Trophoblast cell (in vitro differentiated cells and primary cell): ENCODE results near the gene MDGA2.
A peak's percentile ranks its signal among the peaks of the same experiment; 100 is the strongest.

Source experiments
- DNase-seq, 2 donors: peaks; one replicate each; pipeline ENCODE4 v3.0.0-alpha.2; 2016
- H2AFZ ChIP-seq: 2 replicates; pipeline ENCODE4 v1.6.1; 2013; ENCODE audit warnings: low read length, moderate library complexity, mild to moderate bottlenecking; ENCODE audit not compliant: insufficient read depth, poor library complexity
- H2AK5ac ChIP-seq: 2 replicates; pipeline ENCODE4 v1.6.1; 2013; ENCODE audit warnings: mild to moderate bottlenecking, low read length
- H2BK120ac ChIP-seq: 2 replicates; pipeline ENCODE4 v1.6.1; 2013; ENCODE audit warnings: low read length, mild to moderate bottlenecking, moderate library complexity; ENCODE audit not compliant: insufficient read depth, poor library complexity
- H2BK12ac ChIP-seq: 2 replicates; pipeline ENCODE4 v1.6.1; 2013; ENCODE audit warnings: mild to moderate bottlenecking, low read length, moderate library complexity
- H2BK5ac ChIP-seq: 2 replicates; pipeline ENCODE4 v1.6.1; 2013; ENCODE audit warnings: low read length, low read depth, moderate library complexity, mild to moderate bottlenecking; ENCODE audit not compliant: poor library complexity
- H3K14ac ChIP-seq: 2 replicates; pipeline ENCODE4 v1.6.1; 2013; ENCODE audit warnings: mild to moderate bottlenecking, low read length
- H3K18ac ChIP-seq: 2 replicates; pipeline ENCODE4 v1.6.1; 2013; ENCODE audit warnings: mild to moderate bottlenecking, low read length
- H3K23ac ChIP-seq: 2 replicates; pipeline ENCODE4 v1.6.1; 2013; ENCODE audit warnings: low read length
- H3K27ac ChIP-seq: 2 replicates; pipeline ENCODE4 v1.5.1; 2013; ENCODE audit warnings: low read depth, mild to moderate bottlenecking, inconsistent platforms, low read length, moderate library complexity
- H3K27me3 ChIP-seq: 2 replicates; pipeline ENCODE4 v1.6.1; 2013; ENCODE audit warnings: inconsistent platforms, mild to moderate bottlenecking, low read length, moderate library complexity; ENCODE audit not compliant: insufficient read depth
- H3K36me3 ChIP-seq, 2 experiments: 1 replicate in 1 of 2; 2 replicates in 1 of 2; pipeline ENCODE4 v1.6.1; 2013; ENCODE audit warnings: low read length in 2 of 2, mild to moderate bottlenecking in 2 of 2, moderate library complexity in 1 of 2; ENCODE audit not compliant: insufficient read depth in 2 of 2, control insufficient read depth in 1 of 2
- H3K4ac ChIP-seq: 2 replicates; pipeline ENCODE4 v1.6.1; 2013; ENCODE audit warnings: low read depth, mild to moderate bottlenecking, low read length, moderate library complexity
- H3K4me1 ChIP-seq, 2 experiments: 1 replicate in 1 of 2; 2 replicates in 1 of 2; pipeline ENCODE4 v1.6.1; 2013; ENCODE audit warnings: low read length in 2 of 2, mild to moderate bottlenecking in 2 of 2, moderate library complexity in 1 of 2; ENCODE audit not compliant: insufficient read depth in 2 of 2, control insufficient read depth in 1 of 2
- H3K4me2 ChIP-seq: 2 replicates; pipeline ENCODE4 v1.6.1; 2013; ENCODE audit warnings: inconsistent platforms, mild to moderate bottlenecking, low read length, moderate library complexity
- H3K4me3 ChIP-seq: 2 replicates; pipeline ENCODE4 v1.5.1; 2013; ENCODE audit warnings: mild to moderate bottlenecking, low read depth, low read length, inconsistent platforms
- H3K79me1 ChIP-seq: one replicate; pipeline ENCODE4 v1.6.1; 2013; ENCODE audit warnings: low read length
- H3K79me2 ChIP-seq: 2 replicates; pipeline ENCODE4 v1.6.1; 2013; ENCODE audit warnings: low read length, mild to moderate bottlenecking; ENCODE audit not compliant: control insufficient read depth, insufficient read depth, poor library complexity
- H3K9ac ChIP-seq: 2 replicates; pipeline ENCODE4 v1.6.1; 2013; ENCODE audit warnings: mild to moderate bottlenecking, low read length
- H3K9me3 ChIP-seq: 2 replicates; pipeline ENCODE4 v1.6.1; 2013; ENCODE audit warnings: low read depth, mild to moderate bottlenecking, control low read depth, inconsistent platforms, low read length; ENCODE audit not compliant: insufficient read depth
- H4K12ac ChIP-seq: 2 replicates; pipeline ENCODE4 v1.6.1; 2013; ENCODE audit warnings: low read depth, mild to moderate bottlenecking, low read length, moderate library complexity
- H4K8ac ChIP-seq: 2 replicates; pipeline ENCODE4 v1.6.1; 2013; ENCODE audit warnings: low read depth, mild to moderate bottlenecking, low read length, moderate library complexity
- H4K91ac ChIP-seq: one replicate; pipeline ENCODE4 v1.6.1; 2013; ENCODE audit warnings: low read depth, mild to moderate bottlenecking, low read length, moderate library complexity
- WGBS: extraction: QIAGEN DNeasy Blood & Tissue Kit; methylation state at CpG from one replicate; pipeline ENCODE4 v1.1.7; 2013; ENCODE audit warnings: missing lambda C conversion rate; ENCODE audit not compliant: insufficient read length, insufficient coverage; ENCODE audit errors: extremely low coverage; 5-methylcytosine and 5-hydroxymethylcytosine counted together

The MDGA2 gene

GRCh38 chr14:47678157-47678556, 2.8 kb upstream of the MDGA2 start:
- H3K14ac ChIP-seq = no peak overlapping the region
- no peaks in the 10 kb centered on the region for H3K36me3 ChIP-seq
- no peak overlapping the region for H4K12ac ChIP-seq
- no peak overlapping the region for H3K27ac ChIP-seq
- H2BK120ac ChIP-seq = no peak overlapping the region
- no peaks in the 10 kb centered on the region for H3K9me3 ChIP-seq
- H4K91ac ChIP-seq = no peak overlapping the region
- no peak overlapping the region for H2AFZ ChIP-seq
- H3K27me3 ChIP-seq = peaks cover 40% of the 10 kb centered on the region
- H2AK5ac ChIP-seq = no peak overlapping the region
- no peak overlapping the region for H3K23ac ChIP-seq
- no peak overlapping the region for H3K9ac ChIP-seq
- no peak overlapping the region for H3K4me3 ChIP-seq
- H4K8ac ChIP-seq = no peak overlapping the region
- no peaks in the 10 kb centered on the region for H3K79me2 ChIP-seq
- H2BK12ac ChIP-seq = no peak overlapping the region
- H3K4ac ChIP-seq = no peak overlapping the region
- no peak overlapping the region for H2BK5ac ChIP-seq
- H3K4me1 ChIP-seq = peaks cover 15 to 16% of the 10 kb centered on the region in 2 experiments
- no peak for DNase-seq
- H3K18ac ChIP-seq = no peak overlapping the region
- no peaks in the 10 kb centered on the region for H3K79me1 ChIP-seq
- H3K4me2 ChIP-seq = no peak overlapping the region
- WGBS = no CpG with 5 or more reads among the region's 2 CpGs

GRCh38 chr14:47676315-47676617, 861 bp upstream of the MDGA2 start:
- Histone ChIP-seq H3K27ac (no peak overlapping the region), H2BK5ac (no peak overlapping the region), H3K9me3 (no peaks in the 10 kb centered on the region), H3K36me3 (no peaks in the 10 kb centered on the region), H4K12ac (no peak overlapping the region), H3K4me1 (peaks cover 15 to 16% of the 10 kb centered on the region in 2 experiments), H2BK120ac (no peak overlapping the region), H3K9ac (no peak overlapping the region), H2AFZ (no peak overlapping the region), H3K79me1 (no peaks in the 10 kb centered on the region), H3K79me2 (no peaks in the 10 kb centered on the region), H2AK5ac (no peak overlapping the region), H3K18ac (no peak overlapping the region), H3K4me2 (peak overlapping the region; percentile 98), H3K23ac (no peak overlapping the region), H2BK12ac (no peak overlapping the region), H4K91ac (no peak overlapping the region), H3K4ac (no peak overlapping the region), H4K8ac (no peak overlapping the region), H3K27me3 (peaks cover 46% of the 10 kb centered on the region), H3K4me3 (no peak overlapping the region), H3K14ac (no peak overlapping the region)
- WGBS = no CpG with 5 or more reads among the region's 15 CpGs
- DNase-seq = no peak

DNA sequence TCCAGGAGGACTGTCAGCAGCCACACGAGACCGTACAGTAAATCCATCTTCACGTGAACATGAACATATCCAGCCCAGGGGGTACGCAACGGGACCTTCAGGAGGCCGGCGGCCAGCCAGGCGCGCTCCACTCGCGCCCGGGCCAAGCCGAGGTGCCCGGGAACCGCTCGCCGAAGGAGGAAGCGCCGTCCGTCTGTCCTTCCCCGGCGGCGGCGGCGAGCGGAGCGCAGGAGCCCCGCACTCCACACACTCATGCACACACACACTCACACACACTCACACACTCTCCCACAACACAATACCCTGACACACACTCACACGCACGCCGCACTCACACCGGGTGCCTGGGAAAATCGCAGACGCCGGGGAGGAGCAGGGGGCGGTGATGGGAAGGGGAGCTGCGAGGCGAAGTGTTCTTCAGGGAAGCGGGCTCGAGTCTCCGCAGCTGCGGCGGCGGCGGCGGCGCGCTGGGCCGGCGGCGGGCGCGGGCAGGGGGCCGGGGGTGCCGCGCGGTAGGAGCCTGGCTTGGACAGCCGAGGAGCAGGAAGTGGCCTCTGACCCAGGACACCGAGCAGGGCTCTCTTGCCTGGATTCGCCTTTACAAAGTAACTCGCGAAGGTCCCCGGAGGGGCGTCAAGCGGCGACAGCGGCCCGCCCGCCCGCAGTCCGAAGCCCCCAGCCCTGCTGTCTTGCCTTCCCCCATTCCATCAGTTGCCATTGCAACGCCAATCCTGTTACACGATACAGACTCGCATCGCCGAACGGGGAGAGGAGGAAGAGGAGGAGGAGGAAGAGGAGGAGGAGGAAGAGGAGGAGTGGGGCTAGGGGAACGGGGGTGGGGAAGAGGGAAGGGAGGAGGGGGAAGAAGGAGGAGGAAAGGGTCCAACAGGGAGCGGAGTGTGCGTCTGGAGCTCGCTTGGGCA, 601 bp downstream of the MDGA2 start:
- Histone ChIP-seq H2BK12ac (no peak overlapping the region), H3K4ac (no peak overlapping the region), H4K12ac (no peak overlapping the region), H3K79me1 (no peaks in the 10 kb centered on the region), H3K27me3 (peaks cover 46% of the 10 kb centered on the region), H4K91ac (no peak overlapping the region), H3K9me3 (no peaks in the 10 kb centered on the region), H3K36me3 (no peaks in the 10 kb centered on the region), H3K23ac (no peak overlapping the region), H2BK5ac (no peak overlapping the region), H2AFZ (peak overlapping the region; percentile 56), H3K14ac (no peak overlapping the region), H3K27ac (no peak overlapping the region), H3K4me2 (peak overlapping the region; percentile 98), H2AK5ac (no peak overlapping the region), H3K18ac (no peak overlapping the region), H3K4me1 (peaks cover 15 to 16% of the 10 kb centered on the region in 2 experiments), H4K8ac (no peak overlapping the region), H2BK120ac (no peak overlapping the region), H3K9ac (no peak overlapping the region), H3K4me3 (peak overlapping the region; percentile 72), H3K79me2 (no peaks in the 10 kb centered on the region)
- WGBS = no CpG with 5 or more reads among the region's 81 CpGs
- no peak for DNase-seq

DNA sequence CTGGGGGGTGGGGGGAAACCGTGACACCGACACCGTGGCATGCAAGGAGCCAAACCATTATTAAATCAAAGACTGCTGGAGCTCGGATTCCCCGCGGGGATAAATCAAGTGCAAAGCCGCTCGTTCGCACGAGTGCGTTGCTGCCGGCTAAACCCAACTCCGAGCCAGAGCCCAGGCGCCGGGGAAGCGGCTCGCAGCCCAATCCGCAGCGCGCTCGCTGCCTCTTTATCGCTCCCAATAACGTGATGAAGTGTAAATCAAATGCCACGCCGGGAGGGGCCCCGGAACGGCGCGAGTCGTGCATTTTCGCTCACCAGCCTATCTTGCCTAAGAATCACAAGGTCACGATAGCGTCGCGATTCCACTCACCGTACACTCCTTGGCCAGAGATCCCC, 1.3 kb downstream of the MDGA2 start:
- Histone ChIP-seq H3K27ac (no peak overlapping the region), H4K8ac (no peak overlapping the region), H3K18ac (no peak overlapping the region), H4K12ac (no peak overlapping the region), H3K27me3 (peaks cover 46% of the 10 kb centered on the region), H2AK5ac (no peak overlapping the region), H3K4ac (no peak overlapping the region), H3K9me3 (no peaks in the 10 kb centered on the region), H4K91ac (no peak overlapping the region), H3K4me2 (peak overlapping the region; percentile 98), H3K9ac (no peak overlapping the region), H3K14ac (no peak overlapping the region), H2AFZ (peak overlapping the region; percentile 56), H3K79me2 (no peaks in the 10 kb centered on the region), H3K4me3 (peak overlapping the region; percentile 72), H3K4me1 (peaks cover 15 to 16% of the 10 kb centered on the region in 2 experiments), H2BK5ac (no peak overlapping the region), H3K36me3 (no peaks in the 10 kb centered on the region), H3K23ac (no peak overlapping the region), H2BK120ac (no peak overlapping the region), H2BK12ac (no peak overlapping the region), H3K79me1 (no peaks in the 10 kb centered on the region)
- no CpG with 5 or more reads among the region's 36 CpGs for whole genome bisulfite sequencing
- DNase-seq = no peak
